GM12891 (cell line): ENCODE results near the gene CATSPERZ.

ENCODE experiments used
- POLR2A ChIP-seq: IDR thresholded peaks from 2 replicates; pipeline ENCODE4 v1.6.1; 2011; ENCODE audit warnings: low read depth, low read length, control low read depth
- POLR2AphosphoS5 ChIP-seq: IDR thresholded peaks from 2 replicates; pipeline ENCODE4 v1.6.1; 2011; ENCODE audit warnings: low read depth, low read length, control low read depth
- TAF1 ChIP-seq: IDR thresholded peaks from 2 replicates; pipeline ENCODE4 v1.6.1; 2011; ENCODE audit warnings: low read depth, low read length, control low read depth

DNA sequence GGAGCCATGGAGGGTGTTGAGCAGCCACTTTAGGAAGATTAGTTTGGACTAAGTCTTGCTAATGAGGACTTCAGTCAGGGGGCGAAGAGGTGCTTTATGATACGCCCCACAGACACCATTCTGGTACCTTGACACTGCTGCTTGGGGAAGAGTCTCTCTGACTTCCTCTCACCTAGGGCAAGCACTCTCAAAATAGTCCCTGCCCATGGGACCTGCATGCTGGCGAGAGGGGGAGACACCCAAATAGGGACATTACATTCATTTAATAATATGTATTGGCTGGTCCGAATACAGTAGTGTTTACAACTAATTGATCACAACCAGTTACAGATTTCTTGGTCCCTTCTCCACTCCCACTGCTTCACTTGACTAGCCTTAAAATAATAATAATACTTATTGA is 4.4 kb upstream of the CATSPERZ start:
- TF ChIP-seq TAF1, result no peak
- TF ChIP-seq POLR2A, result no peak
- TF ChIP-seq POLR2AphosphoS5, result no peak
